Vagina (tissue), 2 donors: ENCODE measurements around the gene TNIK.

Experiments
- POLR2A ChIP-seq, 2 donors: fragments of 450-650 bp; IDR thresholded peaks; one replicate each; pipeline ENCODE4 v1.6.1; 2017; ENCODE audit warnings: antibody characterized with exemption in 2 of 2, mild to moderate bottlenecking in 2 of 2, moderate library complexity in 2 of 2
- POLR2AphosphoS5 ChIP-seq, 2 donors: sonication (generic); formaldehyde crosslinking; IDR thresholded peaks; one replicate each; pipeline ENCODE4 v1.9.0; 2017; ENCODE audit warnings: antibody characterized with exemption in 2 of 2, mild to moderate bottlenecking in 2 of 2, low read depth in 1 of 2; ENCODE audit not compliant: insufficient read depth in 1 of 2
- TF ChIP-seq, protein P1 (sequence below), 3 experiments: fragments of 450-650 bp in 2 of 3; fragments of 200-600 bp in 1 of 3; sonication (generic) in 1 of 3; IDR thresholded peaks; one replicate each; pipeline ENCODE4 v1.5.1; 2017 to 2019; ENCODE audit warnings: antibody characterized with exemption in 3 of 3, mild to moderate bottlenecking in 2 of 3, moderate library complexity in 2 of 3

DNA sequence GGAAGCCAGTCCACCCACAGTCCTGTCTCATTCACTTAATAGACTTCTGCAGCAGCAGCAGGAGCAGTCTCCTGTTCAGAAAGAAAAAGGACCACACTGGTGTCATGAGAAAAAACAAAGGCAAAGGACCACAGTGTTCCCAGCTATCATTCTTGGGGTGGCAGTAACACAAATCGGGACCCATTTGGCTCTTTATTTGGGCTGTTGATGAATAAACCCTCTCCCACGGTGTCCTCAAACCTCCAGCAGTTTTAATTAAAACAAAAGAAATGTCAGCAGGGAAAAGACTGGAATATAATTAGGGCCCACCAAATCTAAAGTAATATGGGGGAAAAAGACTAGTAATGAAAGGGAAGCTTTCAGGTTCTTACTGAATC lies 223.2 kb downstream of the TNIK start:
- TF ChIP-seq, protein P1, sequence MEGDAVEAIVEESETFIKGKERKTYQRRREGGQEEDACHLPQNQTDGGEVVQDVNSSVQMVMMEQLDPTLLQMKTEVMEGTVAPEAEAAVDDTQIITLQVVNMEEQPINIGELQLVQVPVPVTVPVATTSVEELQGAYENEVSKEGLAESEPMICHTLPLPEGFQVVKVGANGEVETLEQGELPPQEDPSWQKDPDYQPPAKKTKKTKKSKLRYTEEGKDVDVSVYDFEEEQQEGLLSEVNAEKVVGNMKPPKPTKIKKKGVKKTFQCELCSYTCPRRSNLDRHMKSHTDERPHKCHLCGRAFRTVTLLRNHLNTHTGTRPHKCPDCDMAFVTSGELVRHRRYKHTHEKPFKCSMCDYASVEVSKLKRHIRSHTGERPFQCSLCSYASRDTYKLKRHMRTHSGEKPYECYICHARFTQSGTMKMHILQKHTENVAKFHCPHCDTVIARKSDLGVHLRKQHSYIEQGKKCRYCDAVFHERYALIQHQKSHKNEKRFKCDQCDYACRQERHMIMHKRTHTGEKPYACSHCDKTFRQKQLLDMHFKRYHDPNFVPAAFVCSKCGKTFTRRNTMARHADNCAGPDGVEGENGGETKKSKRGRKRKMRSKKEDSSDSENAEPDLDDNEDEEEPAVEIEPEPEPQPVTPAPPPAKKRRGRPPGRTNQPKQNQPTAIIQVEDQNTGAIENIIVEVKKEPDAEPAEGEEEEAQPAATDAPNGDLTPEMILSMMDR (IDR thresholded peaks at IDR 0.05): no peak
- TF ChIP-seq POLR2A (IDR thresholded peaks at IDR 0.05) (no peak), POLR2AphosphoS5 (IDR thresholded peaks at IDR 0.05; ENCODE audit: insufficient read depth in 1 of 2, low read depth in 1 of 2) (no peak)
